Measurements from ENCODE around the gene RTF2.

- TF ChIP-seq CTCF (conservative IDR thresholded peaks at IDR 0.05; ENCODE audit: low read length) (no peak), EZH2phosphoT487 (IDR thresholded peaks at IDR 0.05; ENCODE audit: borderline replicate concordance, low read depth, low read length) (no peak)
Observed at GRCh38 chr20:56487216-56487615, 18.8 kb downstream of the RTF2 start.

Data from OCI-LY7 (cell line).